ENCODE data around the gene ITPRIPL2. TPM values are rescaled to one million over a fixed set of nuclear protein-coding genes. Genes with fewer than 3 reads are reported as not detected.

ITPRIPL2 gene
- total RNA-seq, 1 donor = 46.2 TPM

GRCh38 chr16:19112099-19112407 lies 1.7 kb upstream of the ITPRIPL2 start:
- H3K4me3 ChIP-seq (ENCODE audit: low read depth, low read length) = no peak overlapping the region
- no peak for DNase-seq (ENCODE audit: low read depth)
- TF ChIP-seq CTCF (IDR thresholded peaks at IDR 0.05; ENCODE audit: insufficient read depth, low read depth, low read length) = no peak

GRCh38 chr16:19114359-19115147 lies 789 bp downstream of the ITPRIPL2 start:
- H3K4me3 ChIP-seq (ENCODE audit: low read depth, low read length) = peak overlapping the region; percentile 73
- peak; percentile 80 for DNase-seq (ENCODE audit: low read depth)
- no peak for TF ChIP-seq CTCF (IDR thresholded peaks at IDR 0.05; ENCODE audit: insufficient read depth, low read depth, low read length)

- peak; percentile 41 for TF ChIP-seq CTCF (IDR thresholded peaks at IDR 0.05; ENCODE audit: insufficient read depth, low read depth, low read length)
- DNase-seq (ENCODE audit: low read depth) = no peak
- H3K4me3 ChIP-seq (ENCODE audit: low read depth, low read length) = peak overlapping the region; percentile 73
These were observed 1.6 kb downstream of the ITPRIPL2 start for GRCh38 chr16:19115148-19116021.

GRCh38 chr16:19116711-19117449 lies 3.1 kb downstream of the ITPRIPL2 start:
- peak overlapping the region; percentile 33 for H3K4me3 ChIP-seq (ENCODE audit: low read depth, low read length)
- DNase-seq (ENCODE audit: low read depth) = peak; percentile 59
- TF ChIP-seq CTCF (IDR thresholded peaks at IDR 0.05; ENCODE audit: insufficient read depth, low read depth, low read length) = no peak

- peak; percentile 97 for DNase-seq (ENCODE audit: low read depth)
- TF ChIP-seq CTCF (IDR thresholded peaks at IDR 0.05; ENCODE audit: insufficient read depth, low read depth, low read length) = no peak
- peak overlapping the region; percentile 70 for H3K4me3 ChIP-seq (ENCODE audit: low read depth, low read length)
These were observed 5.2 kb downstream of the ITPRIPL2 start for GRCh38 chr16:19118938-19119431.

GRCh38 chr16:19119564-19119963 lies 5.8 kb downstream of the ITPRIPL2 start:
- peak overlapping the region; percentile 70 for H3K4me3 ChIP-seq (ENCODE audit: low read depth, low read length)
- TF ChIP-seq CTCF (IDR thresholded peaks at IDR 0.05; ENCODE audit: insufficient read depth, low read depth, low read length) = no peak
- DNase-seq (ENCODE audit: low read depth) = peak; percentile 95
